Naive thymus-derived CD4-positive, alpha-beta T cell (primary cell): ENCODE measurements around the gene CCDC102A. TPM values are rescaled to one million over a fixed set of nuclear protein-coding genes. Genes with fewer than 3 reads are reported as not detected.

ENCODE experiments used
- ATAC-seq: fragments of 150-1000 bp; cut with Tn5 transposase; 2 replicates; pipeline ENCODE4 v1.10.0; 2021; ENCODE audit warnings: mild to moderate bottlenecking, moderate library complexity
- CTCF ChIA-PET: fragments of 350-600 bp; sonication (Branson Sonifier 250); formaldehyde crosslinking; loops from one replicate; lab custom pipeline; 2021; ENCODE audit warnings: antibody characterized with exemption; lab: Charles Lee
- POLR2A ChIA-PET: fragments of 350-600 bp; sonication (Branson Sonifier 250); formaldehyde crosslinking; loops from one replicate; lab custom pipeline; 2021; ENCODE audit warnings: antibody characterized with exemption, inconsistent platforms; lab: Charles Lee
- DNase-seq, 9 donors: peaks; one replicate each; pipeline versions ENCODE4 v3.0.0 to v3.0.0-alpha.2; 2020 to 2022; ENCODE audit warnings: mixed read lengths in 1 of 9
- H3K27ac ChIP-seq: one replicate; pipeline ENCODE4 v1.7.0; 2013; ENCODE audit warnings: mild to moderate bottlenecking, low read depth, low read length, moderate library complexity
- H3K27me3 ChIP-seq, 2 donors: one replicate each; pipeline ENCODE4 v1.7.0; 2013; ENCODE audit warnings: low read length in 2 of 2, mild to moderate bottlenecking in 2 of 2, moderate library complexity in 2 of 2; ENCODE audit not compliant: control insufficient read depth in 2 of 2, insufficient read depth in 2 of 2
- H3K36me3 ChIP-seq, 3 experiments: 1 replicate in 2 of 3; 2 replicates in 1 of 3; pipeline ENCODE4 v1.7.0; 2013; ENCODE audit warnings: low read length in 3 of 3, mild to moderate bottlenecking in 3 of 3, moderate library complexity in 1 of 3; ENCODE audit not compliant: insufficient read depth in 3 of 3, control insufficient read depth in 2 of 3
- H3K4me1 ChIP-seq, 2 donors: one replicate each; pipeline ENCODE4 v1.7.0; 2013; ENCODE audit warnings: low read length in 2 of 2, mild to moderate bottlenecking in 2 of 2, moderate library complexity in 1 of 2; ENCODE audit not compliant: control insufficient read depth in 2 of 2, insufficient read depth in 2 of 2
- H3K4me3 ChIP-seq: 2 replicates; pipeline ENCODE4 v1.7.0; 2013; ENCODE audit warnings: mild to moderate bottlenecking, low read length
- H3K9me3 ChIP-seq, 3 experiments: 1 replicate in 2 of 3; 2 replicates in 1 of 3; pipeline ENCODE4 v1.7.0; 2013; ENCODE audit warnings: low read length in 3 of 3; ENCODE audit not compliant: control insufficient read depth in 2 of 3
- H3K27ac Mint-ChIP-seq, 9 donors: one replicate each; pipeline ENCODE4 v1.8.0; 2020 to 2022; ENCODE audit warnings: mixed read lengths in 9 of 9, mild to moderate bottlenecking in 8 of 9, moderate library complexity in 5 of 9, inconsistent platforms in 2 of 9
- H3K27me3 Mint-ChIP-seq, 5 donors: one replicate each; pipeline ENCODE4 v1.8.0; 2021 to 2022; ENCODE audit warnings: mixed read lengths in 5 of 5, mild to moderate bottlenecking in 1 of 5
- H3K36me3 Mint-ChIP-seq, 5 donors: one replicate each; pipeline ENCODE4 v1.8.0; 2020 to 2022; ENCODE audit warnings: mixed read lengths in 5 of 5, mild to moderate bottlenecking in 3 of 5, inconsistent platforms in 1 of 5
- H3K4me1 Mint-ChIP-seq, 7 donors: one replicate each; pipeline ENCODE4 v1.8.0; 2020 to 2022; ENCODE audit warnings: mixed read lengths in 7 of 7, mild to moderate bottlenecking in 3 of 7, inconsistent platforms in 1 of 7
- H3K4me3 Mint-ChIP-seq, 10 donors: one replicate each; pipeline ENCODE4 v1.8.0; 2020 to 2022; ENCODE audit warnings: mild to moderate bottlenecking in 10 of 10, mixed read lengths in 10 of 10, moderate library complexity in 6 of 10, inconsistent platforms in 2 of 10
- H3K9me3 Mint-ChIP-seq, 11 donors: one replicate each; pipeline ENCODE4 v1.8.0; 2020 to 2022; ENCODE audit warnings: mixed read lengths in 11 of 11, mild to moderate bottlenecking in 4 of 11, inconsistent platforms in 1 of 11, moderate library complexity in 1 of 11
- intact Hi-C, 2 donors: fragments of 100-400 bp; cut with micrococcal nuclease; formaldehyde crosslinking; loops; one replicate each; pipeline ENCODE4 v1.15.1; 2023
- polyA plus RNA-seq, 2 donors: library from polyadenylated mRNA; unstranded; fragments of 300-500 nt; fragmentation: Illumina TruSeq; gene quantifications; one replicate each; pipeline ENCODE4 v1.2.3, GENCODE V29; 2021
- total RNA-seq, 6 experiments: library from RNA in 5 of 6; stranded (reverse) in 5 of 6; gene quantifications; 1 replicate in 5 of 6; 2 replicates in 1 of 6; pipeline ENCODE4 v1.2.3 and lab custom pipeline; 2021 to 2026

CCDC102A gene
- total and polyA plus RNA-seq, 7 experiments from 2014 or later, result 3.0 to 12.7 (median 7.1) TPM

DNA sequence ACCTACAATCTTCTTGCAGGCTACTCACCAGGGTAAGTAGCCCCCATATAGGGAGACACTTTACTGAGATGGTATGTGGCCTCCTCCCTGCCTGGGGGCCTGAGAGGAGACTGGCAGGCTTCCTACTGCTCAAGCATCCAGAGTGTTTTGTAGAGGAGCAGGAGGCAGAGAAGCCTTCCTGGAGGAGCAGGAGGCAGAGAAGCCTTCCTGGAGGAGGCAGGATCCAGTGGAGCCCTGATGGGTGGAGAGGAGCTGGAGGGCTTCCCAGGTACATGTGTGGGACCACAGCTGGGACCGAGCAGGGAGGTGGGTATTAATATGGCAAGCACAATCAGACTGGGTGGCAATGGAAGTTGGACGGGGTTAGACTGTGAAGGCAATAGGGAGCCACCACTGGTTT is 4.0 kb upstream of the CCDC102A start:
- Mint-ChIP-seq H3K9me3 (no peaks in the 10 kb centered on the region), H3K36me3 (no peaks in the 10 kb centered on the region), H3K4me1 (peaks cover 48 to 72% (median 59%) of the 10 kb centered on the region in 7 donors), H3K27me3 (peaks cover 0 to 3% (median 0%) of the 10 kb centered on the region in 5 donors), H3K27ac (peak overlapping the region in 2 of 9 donors; percentile 29 to 59), H3K4me3 (no peak overlapping the region)
- CTCF ChIA-PET, result interaction anchor here (0.6 kb wide), 1 partner anchor 19 kb away, joined by 3 read pairs; no protein-coding TSS in a partner anchor
- Histone ChIP-seq H3K36me3 (no peaks in the 10 kb centered on the region), H3K4me1 (peaks cover 29 to 44% of the 10 kb centered on the region in 2 donors), H3K9me3 (no peaks in the 10 kb centered on the region), H3K27ac (no peak overlapping the region), H3K27me3 (no peaks in the 10 kb centered on the region), H3K4me3 (no peak overlapping the region)
- POLR2A ChIA-PET, result interaction anchor here (3.0 kb wide), 1 partner anchor 10 kb away, joined by 16 read pairs; no protein-coding TSS in a partner anchor
- DNase-seq, result peak in 1 of 9 donors; percentile 18
- no peak for ATAC-seq
- intact Hi-C loops, result no loop called here

DNA sequence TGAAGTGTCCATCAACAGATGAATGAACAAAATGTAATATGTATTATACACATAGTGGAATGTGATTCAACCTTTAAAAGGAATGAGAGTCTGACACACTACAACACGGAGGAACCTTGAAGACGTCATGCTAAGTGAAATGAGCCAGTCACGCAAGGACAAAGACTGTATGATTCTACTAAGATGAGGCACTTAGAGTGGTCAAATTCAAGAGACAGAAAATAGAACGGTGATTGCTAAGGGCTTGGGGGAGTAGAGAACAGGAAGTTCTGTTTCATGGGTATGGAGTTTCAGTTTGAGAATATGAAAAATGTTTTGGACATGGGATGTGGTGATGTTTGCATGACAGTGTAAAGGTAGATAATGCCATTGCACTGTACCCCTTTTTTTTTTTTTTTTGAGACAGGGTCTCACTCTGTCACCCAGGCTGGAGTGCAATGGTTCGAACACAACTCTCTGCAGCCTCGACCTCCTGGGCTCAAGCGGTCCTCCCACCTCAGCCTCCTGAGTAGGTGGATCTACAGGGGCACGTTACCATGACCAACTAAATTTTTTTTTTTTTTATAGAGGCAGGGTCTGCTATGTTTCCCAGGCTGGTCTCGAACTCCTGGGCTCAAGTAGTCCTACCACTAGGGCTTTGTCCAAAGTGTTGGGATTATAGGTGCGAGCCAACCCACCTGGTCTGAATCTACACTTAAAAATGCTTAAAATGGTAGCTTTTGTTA is 2.9 kb upstream of the CCDC102A start:
- no peaks in the 10 kb centered on the region for H3K9me3 ChIP-seq
- no peaks in the 10 kb centered on the region for H3K36me3 ChIP-seq
- H3K4me1 Mint-ChIP-seq, result peaks cover 48 to 75% (median 65%) of the 10 kb centered on the region in 7 donors
- H3K27ac Mint-ChIP-seq, result peak overlapping the region in 7 of 9 donors; percentile 1 to 82 (median 17)
- H3K4me3 Mint-ChIP-seq, result peak overlapping the region in 3 of 10 donors; percentile 4 to 59 (median 6)
- CTCF ChIA-PET, result interaction anchor here (1.0 to 1.2 kb wide), 2 partner anchors 19 to 38 kb away, joined by 3 to 4 read pairs; no protein-coding TSS in a partner anchor
- peaks cover 34 to 55% of the 10 kb centered on the region in 2 donors for H3K4me1 ChIP-seq
- H3K27me3 Mint-ChIP-seq, result peaks cover 0 to 3% (median 0%) of the 10 kb centered on the region in 5 donors
- H3K27ac ChIP-seq, result no peak overlapping the region
- DNase-seq (peak in 1 of 9 donors; percentile 20), ATAC-seq (no peak)
- no peaks in the 10 kb centered on the region for H3K36me3 Mint-ChIP-seq
- POLR2A ChIA-PET, result interaction anchor here (1.2 to 1.4 kb wide), 2 partner anchors 9 to 19 kb away, joined by 4 to 6 read pairs; no protein-coding TSS in a partner anchor
- H3K9me3 Mint-ChIP-seq, result no peaks in the 10 kb centered on the region
- intact Hi-C loops, result loop anchor here (5.0 to 10.0 kb wide), 7 partner anchors 66 to 1093 kb away; partner anchors contain the start of genes CNOT1 (in 1 of the 2), HERPUD1 (in 1 of the 2), PSME3IP1 (in 1 of the 2) and RSPRY1 (in 1 of the 2)
- H3K27me3 ChIP-seq, result no peaks in the 10 kb centered on the region
- H3K4me3 ChIP-seq, result no peak overlapping the region

DNA sequence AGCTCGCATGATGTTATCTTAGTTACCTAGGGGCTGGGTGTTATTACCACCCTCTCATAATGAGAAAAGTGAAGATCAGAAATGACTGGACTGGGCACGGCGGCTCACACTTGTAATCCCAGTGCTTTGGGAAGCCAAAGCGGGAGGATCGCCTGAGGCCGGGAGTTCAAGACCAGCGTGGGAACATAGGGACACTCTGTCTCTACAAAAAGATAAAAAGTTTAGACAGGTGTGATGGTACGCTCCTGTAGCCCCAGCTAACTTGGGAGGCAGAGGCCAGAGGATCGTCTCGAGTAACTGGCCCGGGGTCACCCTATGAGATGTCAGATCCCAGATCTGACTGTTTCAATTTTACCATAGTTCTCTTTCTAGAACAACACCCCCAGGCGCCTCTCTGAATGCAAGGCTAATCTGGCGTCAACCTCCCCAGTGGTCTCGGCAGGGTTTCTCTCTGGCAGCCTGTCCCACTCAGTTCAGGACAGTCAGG is 1.9 kb upstream of the CCDC102A start:
- CTCF ChIA-PET, result interaction anchor here (0.6 to 1.9 kb wide), 4 partner anchors 18 to 355 kb away, joined by 3 to 12 read pairs (median 4); partner anchors contain the start of gene DOK4
- peaks cover 0 to 3% (median 0%) of the 10 kb centered on the region in 5 donors for H3K27me3 Mint-ChIP-seq
- intact Hi-C loops, result loop anchor here (5.0 to 10.0 kb wide), 7 partner anchors 67 to 1094 kb away; partner anchors contain the start of genes CNOT1 (in 1 of the 2), HERPUD1 (in 1 of the 2), PSME3IP1 (in 1 of the 2) and RSPRY1 (in 1 of the 2)

DNA sequence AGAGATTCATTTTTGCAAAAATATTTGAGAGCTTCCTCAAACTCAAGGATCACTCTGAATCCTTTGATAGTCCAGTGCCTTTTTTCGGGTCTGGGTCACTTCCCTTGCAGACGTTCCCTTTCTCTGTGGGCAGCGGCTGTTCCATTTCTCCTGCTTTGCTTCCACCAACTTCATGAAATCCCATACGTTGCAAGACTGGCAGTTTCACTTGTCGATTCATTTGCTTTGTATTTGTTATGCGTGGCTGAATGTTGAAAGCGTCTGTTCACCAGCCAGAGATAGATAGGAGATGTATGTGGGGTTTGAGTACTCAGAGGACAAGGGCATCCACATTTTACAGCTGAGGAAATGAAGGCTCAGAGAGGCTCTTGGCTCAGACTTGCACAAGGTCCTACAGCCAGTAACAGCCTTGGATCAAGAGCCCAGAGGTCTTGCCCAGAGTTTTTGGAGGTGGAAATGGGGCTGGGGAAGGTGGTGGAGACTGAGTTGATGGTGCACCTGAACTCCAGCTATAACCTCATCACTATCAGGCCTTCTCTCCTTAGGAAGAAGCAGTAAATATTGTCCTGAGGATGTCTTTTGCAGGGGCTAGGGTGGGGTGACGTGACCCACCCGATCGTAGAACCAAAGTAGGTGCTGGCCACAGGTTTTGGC is 1.3 kb upstream of the CCDC102A start:
- H3K27me3 ChIP-seq, result no peaks in the 10 kb centered on the region
- H3K36me3 ChIP-seq, result no peaks in the 10 kb centered on the region
- peak in 1 of 9 donors; percentile 19 for DNase-seq
- intact Hi-C loops, result loop anchor here (2.0 to 10.0 kb wide), 10 partner anchors 19 to 1095 kb away; partner anchors contain the start of genes CIAPIN1 (in 1 of the 2), CNOT1 (in 1 of the 2), COQ9 (in 1 of the 2) and HERPUD1 (in 1 of the 2)
- H3K9me3 Mint-ChIP-seq, result no peaks in the 10 kb centered on the region
- peak overlapping the region; percentile 78 to 96 (median 86) for H3K27ac Mint-ChIP-seq
- ChIA-PET CTCF (interaction anchor here (0.6 to 1.9 kb wide), 10 partner anchors 14 to 355 kb away, joined by 3 to 12 read pairs (median 4); partner anchors contain the start of gene DOK4), POLR2A (interaction anchor here (0.8 to 2.7 kb wide), 12 partner anchors 9 to 199 kb away, joined by 3 to 9 read pairs (median 6); partner anchors contain the start of genes CIAPIN1, COQ9 and DOK4)
- peak overlapping the region; percentile 84 to 91 (median 88) for H3K4me3 Mint-ChIP-seq
- no peaks in the 10 kb centered on the region for H3K36me3 Mint-ChIP-seq
- H3K9me3 ChIP-seq, result no peaks in the 10 kb centered on the region
- peak overlapping the region; percentile 93 for H3K27ac ChIP-seq
- H3K4me1 Mint-ChIP-seq, result peaks cover 53 to 76% (median 71%) of the 10 kb centered on the region in 7 donors
- ATAC-seq, result no peak
- H3K4me1 ChIP-seq, result peaks cover 42 to 55% of the 10 kb centered on the region in 2 donors
- H3K4me3 ChIP-seq, result peak overlapping the region; percentile 76
- H3K27me3 Mint-ChIP-seq, result peaks cover 0 to 3% (median 0%) of the 10 kb centered on the region in 5 donors

More for the DNA sequence above, 1.9 kb upstream of the CCDC102A start:
- Histone ChIP-seq H3K27me3 (no peaks in the 10 kb centered on the region), H3K36me3 (no peaks in the 10 kb centered on the region), H3K9me3 (no peaks in the 10 kb centered on the region), H3K4me1 (peaks cover 40 to 55% of the 10 kb centered on the region in 2 donors), H3K27ac (no peak overlapping the region), H3K4me3 (peak overlapping the region; percentile 76)
- ATAC-seq (no peak), DNase-seq (peak in 1 of 9 donors; percentile 28)
- Mint-ChIP-seq H3K36me3 (no peaks in the 10 kb centered on the region), H3K4me3 (peak overlapping the region; percentile 16 to 91 (median 88)), H3K9me3 (no peaks in the 10 kb centered on the region), H3K4me1 (peaks cover 53 to 75% (median 70%) of the 10 kb centered on the region in 7 donors), H3K27ac (peak overlapping the region; percentile 36 to 96 (median 84))
- POLR2A ChIA-PET, result interaction anchor here (1.2 to 2.7 kb wide), 5 partner anchors 8 to 52 kb away, joined by 3 to 9 read pairs (median 5); partner anchors contain the start of gene DOK4

DNA sequence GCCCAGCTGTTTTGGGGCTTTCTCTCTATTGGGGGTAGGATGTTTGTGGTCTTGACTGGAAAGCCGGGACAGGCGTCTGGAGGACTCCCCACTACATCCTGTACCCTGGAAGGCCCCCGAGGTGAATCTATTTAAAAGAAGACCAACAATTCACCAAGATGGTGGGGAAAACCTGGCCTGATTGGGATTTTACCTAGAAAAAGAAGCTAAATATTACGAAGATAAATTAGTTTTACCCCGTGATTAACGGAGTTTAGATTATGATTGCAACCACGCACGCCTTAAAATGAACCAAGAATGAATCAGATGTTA is 779 bp upstream of the CCDC102A start:
- POLR2A ChIA-PET, result interaction anchor here (0.8 to 2.7 kb wide), 10 partner anchors 9 to 199 kb away, joined by 3 to 9 read pairs (median 6); partner anchors contain the start of genes CIAPIN1, COQ9 and DOK4

More for the DNA sequence above, 779 bp upstream of the CCDC102A start:
- H3K27ac Mint-ChIP-seq, result peak overlapping the region; percentile 78 to 96 (median 86)
- no peaks in the 10 kb centered on the region for H3K27me3 Mint-ChIP-seq
- H3K4me1 ChIP-seq, result peaks cover 42 to 54% of the 10 kb centered on the region in 2 donors
- intact Hi-C loops, result loop anchor here (2.0 to 10.0 kb wide), 10 partner anchors 18 to 1095 kb away; partner anchors contain the start of genes CIAPIN1 (in 1 of the 2), CNOT1 (in 1 of the 2), COQ9 (in 1 of the 2) and HERPUD1 (in 1 of the 2)
- H3K27ac ChIP-seq, result peak overlapping the region; percentile 93
- no peaks in the 10 kb centered on the region for H3K27me3 ChIP-seq
- no peaks in the 10 kb centered on the region for H3K9me3 ChIP-seq
- no peaks in the 10 kb centered on the region for H3K36me3 ChIP-seq
- DNase-seq, result no peak
- H3K4me1 Mint-ChIP-seq, result peaks cover 52 to 76% (median 71%) of the 10 kb centered on the region in 7 donors
- ATAC-seq, result no peak
- H3K9me3 Mint-ChIP-seq, result no peaks in the 10 kb centered on the region
- no peaks in the 10 kb centered on the region for H3K36me3 Mint-ChIP-seq
- CTCF ChIA-PET, result interaction anchor here (0.6 to 1.9 kb wide), 7 partner anchors 15 to 120 kb away, joined by 3 to 12 read pairs (median 4); partner anchors contain the start of gene DOK4
- peak overlapping the region; percentile 84 to 91 (median 88) for H3K4me3 Mint-ChIP-seq
- peak overlapping the region; percentile 76 for H3K4me3 ChIP-seq
